Femur (tissue), 1 donor: Measurements from ENCODE around the gene EPB41L2.
"Not testable (repeated sequence)": the region's sequence is repeated elsewhere in the genome, so short reads cannot be mapped to it uniquely, and the experiment has no call there.

ENCODE experiments used
- DNase-seq: peaks from one replicate; pipeline ENCODE4 v3.0.0-alpha.2; 2017

The EPB41L2 gene

DNA sequence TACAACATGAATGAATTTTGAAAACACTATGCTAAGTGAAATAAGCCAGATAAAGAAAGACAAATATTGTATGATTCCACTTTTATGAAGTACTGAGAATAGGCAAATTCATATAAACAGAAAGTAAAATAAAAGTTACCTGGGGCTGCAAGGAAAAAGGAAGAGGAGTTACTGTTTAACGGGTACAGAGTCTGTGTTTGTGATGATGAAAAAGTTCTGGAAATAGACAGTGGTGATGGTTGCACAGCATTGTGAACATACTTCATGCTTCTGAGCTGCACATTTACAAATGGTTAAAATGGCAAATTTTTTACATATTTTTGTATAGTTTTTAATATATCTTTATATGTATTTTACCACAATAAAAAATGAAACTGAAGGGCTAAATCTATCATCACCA, 29.4 kb downstream of the EPB41L2 start:
- no peak for DNase-seq

GRCh38 chr6:131029626-131030297, 33.3 kb downstream of the EPB41L2 start:
- DNase-seq = no peak

DNA sequence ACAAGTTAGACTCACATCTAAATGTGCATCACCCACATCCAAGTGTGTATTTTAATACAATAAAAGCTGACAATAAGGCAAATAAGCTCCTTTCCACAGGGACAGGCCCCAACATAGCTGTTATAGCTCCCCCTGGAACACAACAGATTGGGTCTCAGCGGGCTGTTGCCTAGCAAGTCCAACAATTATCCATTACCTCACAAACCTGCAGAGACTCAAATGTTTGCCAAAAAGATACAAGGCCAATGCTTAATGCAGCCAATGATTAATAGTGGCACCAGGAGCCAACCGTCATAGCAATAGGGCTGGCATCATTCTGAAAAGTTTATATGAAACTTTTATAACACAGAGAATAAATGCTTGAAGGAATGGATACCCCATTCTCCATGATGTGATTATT, 35.7 kb downstream of the EPB41L2 start:
- DNase-seq = no peak

DNA sequence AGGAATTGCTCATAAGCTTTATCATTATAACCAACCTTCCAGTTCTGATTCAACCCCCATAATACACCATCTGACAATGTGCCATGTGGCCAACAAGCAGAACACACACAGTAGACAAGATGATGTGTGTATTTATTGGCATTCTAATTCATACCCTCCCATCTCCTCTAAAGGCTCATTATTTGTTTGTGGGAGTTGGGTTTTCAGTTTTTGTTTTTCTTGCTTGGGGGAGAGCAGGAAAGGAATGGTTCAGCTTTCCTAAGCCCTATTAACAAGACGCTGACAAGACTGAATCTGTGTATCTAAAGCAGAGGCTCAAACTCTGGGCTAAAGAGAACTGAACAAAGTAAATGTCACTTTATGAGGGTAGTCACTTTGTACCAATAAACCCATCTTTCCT, 36.8 kb downstream of the EPB41L2 start:
- DNase-seq = no peak

- DNase-seq = no peak
Observed at GRCh38 chr6:131024565-131024964, 38.5 kb downstream of the EPB41L2 start.

- no peak for DNase-seq
Observed at GRCh38 chr6:131023834-131024504, 39.1 kb downstream of the EPB41L2 start.

DNA sequence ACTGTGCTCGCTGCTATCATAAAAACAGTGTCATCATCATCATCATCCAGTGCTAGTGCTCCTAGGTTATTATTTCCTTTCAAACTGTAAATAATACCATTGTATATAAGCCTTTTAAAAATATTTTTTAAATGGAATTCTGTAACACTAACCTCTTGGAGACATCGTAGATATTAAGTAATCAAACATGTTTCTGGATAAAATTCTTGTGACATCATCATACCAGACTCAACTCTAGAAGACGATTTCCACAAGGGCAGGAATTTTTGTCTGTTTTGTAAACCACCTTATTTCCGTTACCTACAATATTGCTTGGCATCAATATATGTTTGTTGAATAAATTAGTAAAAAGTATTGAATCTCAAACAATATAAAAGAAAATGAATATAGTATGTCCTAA, 40.4 kb downstream of the EPB41L2 start:
- DNase-seq = no peak

GRCh38 chr6:131017962-131018361, 45.1 kb downstream of the EPB41L2 start:
- DNase-seq = no peak

DNA sequence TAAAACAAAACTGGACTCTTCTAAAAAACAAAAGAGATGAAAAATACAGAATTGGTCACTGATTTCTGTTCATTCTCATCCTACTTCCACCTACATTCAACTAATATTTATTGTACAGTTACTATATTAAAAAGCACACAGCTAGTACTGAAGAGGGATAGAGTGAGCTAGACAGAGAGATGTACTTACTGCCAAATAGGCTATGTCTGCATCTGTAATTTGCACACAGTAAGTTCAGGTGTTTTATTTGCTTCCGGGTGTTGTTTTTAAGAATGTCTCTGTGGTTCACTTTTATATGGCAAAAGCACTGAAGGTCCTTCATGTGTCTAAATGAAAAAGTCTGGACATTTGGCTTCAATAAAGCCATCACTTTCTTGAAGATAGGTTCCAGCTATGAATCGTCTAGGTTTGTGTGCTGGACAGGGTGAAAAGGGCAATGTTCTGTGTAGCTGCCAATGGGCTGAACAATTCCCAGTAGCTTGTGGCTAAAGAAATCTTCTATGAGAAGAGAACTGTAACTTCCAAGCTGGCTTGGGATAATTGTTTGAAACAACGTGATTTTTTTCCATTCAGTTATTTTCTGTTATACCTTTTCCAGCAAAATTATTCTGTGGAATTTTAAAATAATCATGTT, 47.3 kb downstream of the EPB41L2 start:
- peak; percentile 82 for DNase-seq

GRCh38 chr6:131015025-131015591, 47.9 kb downstream of the EPB41L2 start:
- no peak for DNase-seq

- DNase-seq = no peak
Observed at GRCh38 chr6:131014080-131014776, 48.8 kb downstream of the EPB41L2 start.

- peak; percentile 77 for DNase-seq
Observed at GRCh38 chr6:131013495-131013894, 49.5 kb downstream of the EPB41L2 start.

DNA sequence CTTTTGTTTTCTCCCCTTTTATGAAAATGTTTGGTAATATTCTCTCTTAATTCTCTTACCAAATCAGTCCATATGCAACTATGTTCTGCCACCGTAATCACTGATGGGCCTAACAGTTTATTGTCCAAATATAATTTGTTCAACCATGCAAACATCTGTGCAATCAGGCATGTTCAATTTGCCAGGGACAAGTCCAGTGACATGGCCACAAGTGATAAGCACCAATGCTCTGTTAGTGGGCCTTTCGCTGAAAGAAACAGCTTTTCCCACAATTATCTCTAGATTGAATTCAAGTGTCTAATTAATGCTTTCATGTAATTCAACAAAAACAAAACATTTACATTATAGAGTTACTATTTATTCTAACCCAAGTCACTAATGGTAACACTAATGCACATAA, 53.3 kb downstream of the EPB41L2 start:
- no peak for DNase-seq

GRCh38 chr6:131008965-131009364, 54.1 kb downstream of the EPB41L2 start:
- DNase-seq = not testable (repeated sequence)

DNA sequence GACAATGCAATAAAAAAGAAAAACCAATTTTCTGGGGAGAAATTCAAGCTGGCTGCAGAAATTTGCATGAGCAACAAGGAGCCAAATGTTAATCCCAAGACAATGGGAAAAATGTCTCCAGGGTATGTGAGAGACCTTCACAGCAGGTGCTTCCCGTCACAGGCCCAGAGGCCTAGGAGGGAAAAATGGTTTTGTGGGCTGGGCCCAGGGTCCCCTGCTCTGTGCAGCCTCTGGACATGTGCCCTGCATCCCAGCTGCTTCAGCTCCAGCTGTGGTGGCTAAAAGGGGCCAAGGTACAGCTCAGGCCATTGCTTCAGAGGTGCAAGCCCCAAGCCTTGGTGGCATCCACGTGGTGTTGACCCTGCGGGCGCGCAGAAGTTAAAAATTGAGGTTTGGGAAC, 55.1 kb downstream of the EPB41L2 start:
- not testable (repeated sequence) for DNase-seq

GRCh38 chr6:131007286-131007685, 55.8 kb downstream of the EPB41L2 start:
- DNase-seq = no peak

- no peak for DNase-seq
Observed at GRCh38 chr6:131005439-131006016, 57.5 kb downstream of the EPB41L2 start.

DNA sequence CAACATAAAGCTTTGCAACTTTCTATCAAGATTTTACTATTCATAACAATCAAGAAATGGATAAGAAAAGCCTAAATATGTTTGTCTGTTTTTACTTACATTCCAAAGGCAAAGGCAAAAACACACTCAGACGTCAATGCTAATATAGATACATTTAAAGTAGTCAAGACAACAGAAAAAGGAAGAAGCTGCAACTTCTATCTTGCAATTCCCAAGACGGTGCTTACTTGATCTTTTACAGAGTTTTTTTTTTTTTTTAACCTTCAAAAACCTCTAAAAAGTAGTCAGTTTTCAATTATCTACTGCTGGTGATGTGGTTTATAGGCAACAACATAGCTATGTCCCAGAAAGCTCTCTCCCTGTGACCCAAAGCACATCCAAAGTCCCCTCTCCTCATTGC, 58.1 kb downstream of the EPB41L2 start:
- DNase-seq = no peak

GRCh38 chr6:131004387-131004755, 58.7 kb downstream of the EPB41L2 start:
- DNase-seq = no peak

- peak; percentile 60 for DNase-seq
Observed at GRCh38 chr6:131003488-131004386, 59.3 kb downstream of the EPB41L2 start.

DNA sequence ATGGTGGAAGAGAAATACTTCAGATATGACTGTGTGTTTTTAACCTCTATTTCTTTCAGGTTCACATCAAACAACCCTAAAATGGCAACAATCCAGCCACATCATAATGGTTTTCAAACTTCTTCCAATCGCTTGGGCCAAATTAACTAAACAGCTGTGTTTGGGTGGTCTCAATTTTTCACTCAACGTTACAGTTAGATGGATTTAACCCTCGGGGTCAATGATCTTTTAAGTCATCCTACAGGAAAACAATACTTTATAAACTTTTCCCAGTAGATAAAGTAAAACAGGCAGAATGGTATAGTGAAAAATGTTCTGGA, 60.4 kb downstream of the EPB41L2 start:
- DNase-seq = no peak
